CD4-positive, alpha-beta T cell (primary cell): ENCODE data around the gene DVL1. TPM values are rescaled to one million over a fixed set of nuclear protein-coding genes. Genes with fewer than 3 reads are reported as not detected.

ENCODE experiments used
- ATAC-seq: fragments of 200-7000 bp; cut with Tn5 transposase; one replicate; pipeline ENCODE4 v1.10.0; 2022; ENCODE audit warnings: mild to moderate bottlenecking; ENCODE audit not compliant: poor library complexity
- CTCF ChIA-PET: fragments of 350-600 bp; sonication (Branson Sonifier 250); formaldehyde crosslinking; loops from one replicate; lab custom pipeline; 2021; ENCODE audit warnings: antibody characterized with exemption, inconsistent platforms; lab: Charles Lee
- POLR2A ChIA-PET: fragments of 350-600 bp; sonication (Branson Sonifier 250); formaldehyde crosslinking; loops from one replicate; lab custom pipeline; 2021; ENCODE audit warnings: antibody characterized with exemption, inconsistent platforms; lab: Charles Lee
- DNase-seq, 14 experiments: peaks; one replicate each; pipeline ENCODE4 v3.0.0-alpha.2; 2013 to 2020; ENCODE audit warnings: mixed read lengths in 2 of 14
- H3K27ac ChIP-seq, 2 donors: one replicate each; pipeline versions ENCODE4 v1.5.1 to v1.7.0; 2013; ENCODE audit warnings: low read length in 2 of 2, low read depth in 1 of 2, mild to moderate bottlenecking in 1 of 2
- H3K27me3 ChIP-seq, 2 experiments: 1 replicate in 1 of 2; 2 replicates in 1 of 2; pipeline versions ENCODE4 v1.6.1 to v1.7.0; 2013; ENCODE audit warnings: low read length in 2 of 2, control low read depth in 1 of 2, mild to moderate bottlenecking in 1 of 2, moderate library complexity in 1 of 2; ENCODE audit not compliant: insufficient read depth in 2 of 2, control insufficient read depth in 1 of 2
- H3K36me3 ChIP-seq: one replicate; pipeline ENCODE4 v1.6.1; 2013; ENCODE audit warnings: low read length, control low read depth; ENCODE audit not compliant: insufficient read depth
- H3K4me1 ChIP-seq: one replicate; pipeline ENCODE4 v1.6.1; 2013; ENCODE audit warnings: low read length, control low read depth; ENCODE audit not compliant: insufficient read depth
- H3K4me3 ChIP-seq: one replicate; pipeline ENCODE4 v1.5.1; 2013; ENCODE audit warnings: mild to moderate bottlenecking, low read length, moderate library complexity
- H3K9me3 ChIP-seq, 2 experiments: 1 replicate in 1 of 2; 2 replicates in 1 of 2; pipeline versions ENCODE4 v1.6.1 to v1.7.0; 2013; ENCODE audit warnings: low read length in 2 of 2, mild to moderate bottlenecking in 2 of 2, control low read depth in 1 of 2, moderate library complexity in 1 of 2; ENCODE audit not compliant: control insufficient read depth in 1 of 2, insufficient read depth in 1 of 2
- H3K27ac Mint-ChIP-seq: one replicate; pipeline ENCODE4 v1.8.0; 2020; ENCODE audit warnings: mixed read lengths
- H3K27me3 Mint-ChIP-seq: one replicate; pipeline ENCODE4 v1.8.0; 2021; ENCODE audit warnings: mixed read lengths
- H3K36me3 Mint-ChIP-seq: one replicate; pipeline ENCODE4 v1.8.0; 2021; ENCODE audit warnings: low read depth, mixed read lengths
- H3K4me1 Mint-ChIP-seq: one replicate; pipeline ENCODE4 v1.8.0; 2021; ENCODE audit warnings: low read depth, mixed read lengths
- H3K4me3 Mint-ChIP-seq: one replicate; pipeline ENCODE4 v1.8.0; 2020; ENCODE audit warnings: mild to moderate bottlenecking, mixed read lengths
- H3K9me3 Mint-ChIP-seq: one replicate; pipeline ENCODE4 v1.8.0; 2020; ENCODE audit warnings: mixed read lengths
- intact Hi-C, 2 experiments: fragments of 100-400 bp; cut with DNase I in 1 of 2; cut with micrococcal nuclease in 1 of 2; formaldehyde crosslinking; loops; one replicate each; pipeline versions ENCODE4 v1.15.1 to v1.9.0; 2023 to 2025; cut with DNase I, micrococcal nuclease
- total RNA-seq, 174 experiments: library from RNA in 2 of 174; stranded (reverse) in 2 of 174; gene quantifications; one replicate each; pipeline ENCODE4 v1.2.3 and lab custom pipeline; 2021 to 2026
- TF ChIP-seq, protein P1 (sequence below): fragments of 200-600 bp; IDR thresholded peaks from one replicate; pipeline ENCODE4 v1.8.0; 2022; ENCODE audit warnings: antibody characterized with exemption, mild to moderate bottlenecking

DVL1 gene
- total RNA-seq, 2 experiments from 2014 or later: 44.9 to 45.5 TPM

DNA sequence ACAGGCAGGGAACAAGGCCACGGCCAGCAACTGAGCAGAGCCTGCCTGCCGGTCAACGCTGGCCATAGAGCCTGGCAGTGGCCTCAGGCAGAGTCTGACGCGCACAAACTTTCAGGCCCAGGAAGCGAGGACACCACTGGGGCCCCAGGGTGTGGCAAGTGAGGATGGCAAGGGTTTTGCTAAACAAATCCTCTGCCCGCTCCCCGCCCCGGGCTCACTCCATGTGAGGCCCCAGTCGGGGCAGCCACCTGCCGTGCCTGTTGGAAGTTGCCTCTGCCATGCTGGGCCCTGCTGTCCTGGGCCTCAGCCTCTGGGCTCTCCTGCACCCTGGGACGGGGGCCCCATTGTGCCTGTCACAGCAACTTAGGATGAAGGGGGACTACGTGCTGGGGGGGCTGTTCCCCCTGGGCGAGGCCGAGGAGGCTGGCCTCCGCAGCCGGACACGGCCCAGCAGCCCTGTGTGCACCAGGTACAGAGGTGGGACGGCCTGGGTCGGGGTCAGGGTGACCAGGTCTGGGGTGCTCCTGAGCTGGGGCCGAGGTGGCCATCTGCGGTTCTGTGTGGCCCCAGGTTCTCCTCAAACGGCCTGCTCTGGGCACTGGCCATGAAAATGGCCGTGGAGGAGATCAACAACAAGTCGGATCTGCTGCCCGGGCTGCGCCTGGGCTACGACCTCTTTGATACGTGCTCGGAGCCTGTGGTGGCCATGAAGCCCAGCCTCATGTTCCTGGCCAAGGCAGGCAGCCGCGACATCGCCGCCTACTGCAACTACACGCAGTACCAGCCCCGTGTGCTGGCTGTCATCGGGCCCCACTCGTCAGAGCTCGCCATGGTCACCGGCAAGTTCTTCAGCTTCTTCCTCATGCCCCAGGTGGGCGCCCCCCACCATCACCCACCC lies 17.9 kb downstream of the DVL1 start, which contains the start of gene TAS1R3:
TAS1R3 (plus strand) TSS at position 213 of the 898 bp plus-strand sequence; CDS start at position 279, 66 bp downstream.
- no peak for ATAC-seq
- TF ChIP-seq, protein P1, sequence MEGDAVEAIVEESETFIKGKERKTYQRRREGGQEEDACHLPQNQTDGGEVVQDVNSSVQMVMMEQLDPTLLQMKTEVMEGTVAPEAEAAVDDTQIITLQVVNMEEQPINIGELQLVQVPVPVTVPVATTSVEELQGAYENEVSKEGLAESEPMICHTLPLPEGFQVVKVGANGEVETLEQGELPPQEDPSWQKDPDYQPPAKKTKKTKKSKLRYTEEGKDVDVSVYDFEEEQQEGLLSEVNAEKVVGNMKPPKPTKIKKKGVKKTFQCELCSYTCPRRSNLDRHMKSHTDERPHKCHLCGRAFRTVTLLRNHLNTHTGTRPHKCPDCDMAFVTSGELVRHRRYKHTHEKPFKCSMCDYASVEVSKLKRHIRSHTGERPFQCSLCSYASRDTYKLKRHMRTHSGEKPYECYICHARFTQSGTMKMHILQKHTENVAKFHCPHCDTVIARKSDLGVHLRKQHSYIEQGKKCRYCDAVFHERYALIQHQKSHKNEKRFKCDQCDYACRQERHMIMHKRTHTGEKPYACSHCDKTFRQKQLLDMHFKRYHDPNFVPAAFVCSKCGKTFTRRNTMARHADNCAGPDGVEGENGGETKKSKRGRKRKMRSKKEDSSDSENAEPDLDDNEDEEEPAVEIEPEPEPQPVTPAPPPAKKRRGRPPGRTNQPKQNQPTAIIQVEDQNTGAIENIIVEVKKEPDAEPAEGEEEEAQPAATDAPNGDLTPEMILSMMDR: no peak
- intact Hi-C loops: no loop called here

DNA sequence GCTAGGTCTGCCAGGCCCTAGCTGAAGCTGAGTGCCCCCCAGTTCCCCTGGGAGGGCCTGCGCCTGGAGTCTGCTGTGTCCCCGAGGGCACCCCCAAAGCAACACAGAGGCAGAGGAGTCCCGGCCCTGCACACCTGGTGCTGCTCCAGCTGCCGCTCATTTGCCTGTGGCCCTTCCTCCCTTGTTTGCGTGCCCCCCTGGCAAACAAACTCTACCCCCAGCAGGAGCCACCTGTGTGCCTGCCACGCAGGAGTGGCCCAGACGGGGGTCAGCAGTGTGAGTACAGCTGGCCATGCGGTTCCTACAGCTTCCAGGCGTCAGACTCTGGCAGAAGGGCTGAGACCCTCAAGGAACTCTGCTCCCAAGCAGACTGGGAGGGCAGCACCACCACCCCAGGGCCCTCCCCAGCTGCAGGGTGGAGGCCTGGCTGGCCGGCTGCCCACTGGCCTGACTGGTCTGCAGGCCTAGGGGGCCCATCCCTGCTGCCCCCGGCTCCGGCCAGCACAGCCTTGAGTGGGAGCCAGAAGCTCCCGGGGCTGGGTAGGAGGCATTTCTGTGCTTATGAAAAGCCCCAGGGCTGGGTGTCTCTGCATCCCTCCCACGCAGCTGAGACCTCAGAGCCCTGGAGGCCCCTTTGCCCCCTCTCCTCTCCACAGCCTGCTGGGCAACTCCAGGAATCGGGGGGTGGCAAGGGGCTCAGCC lies 18.7 kb downstream of the DVL1 start:
- no peaks in the 10 kb centered on the region for H3K9me3 Mint-ChIP-seq
- no peak overlapping the region for H3K4me3 Mint-ChIP-seq
- ChIA-PET POLR2A (no interaction called here), CTCF (no interaction called here)
- intact Hi-C loops: no loop called here
- H3K36me3 ChIP-seq: peaks cover 14% of the 10 kb centered on the region
- no peak overlapping the region for H3K27ac ChIP-seq
- DNase-seq: no peak
- H3K4me1 ChIP-seq: peaks cover 20% of the 10 kb centered on the region
- TF ChIP-seq, protein P1: no peak
- no peak for ATAC-seq
- H3K4me3 ChIP-seq: no peak overlapping the region
- peaks cover 0 to 5% of the 10 kb centered on the region in 2 experiments for H3K9me3 ChIP-seq
- H3K27ac Mint-ChIP-seq: no peak overlapping the region
- peaks cover 6% of the 10 kb centered on the region for H3K36me3 Mint-ChIP-seq
- H3K27me3 ChIP-seq: no peaks in the 10 kb centered on the region
- no peaks in the 10 kb centered on the region for H3K27me3 Mint-ChIP-seq
- peaks cover 9% of the 10 kb centered on the region for H3K4me1 Mint-ChIP-seq

More for the DNA sequence above, 17.9 kb downstream of the DVL1 start, which contains the start of gene TAS1R3:
- Mint-ChIP-seq H3K27ac (no peak within 1 kb of the TSS), H3K27me3 (no peaks in the 10 kb centered on the region), H3K36me3 (peaks cover under 1% of the 10 kb centered on the region), H3K4me3 (no peak within 1 kb of the TSS), H3K4me1 (peaks cover 1% of the 10 kb centered on the region), H3K9me3 (no peaks in the 10 kb centered on the region)
- ChIA-PET POLR2A (no interaction called here), CTCF (interaction anchor here (0.6 kb wide), 1 partner anchor 308 kb away, joined by 3 read pairs; no protein-coding TSS in a partner anchor)
- peaks cover 14% of the 10 kb centered on the region for H3K36me3 ChIP-seq
- H3K27me3 ChIP-seq: no peaks in the 10 kb centered on the region
- no peak for DNase-seq
- peaks cover 0 to 5% of the 10 kb centered on the region in 2 experiments for H3K9me3 ChIP-seq
- no peak within 1 kb of the TSS for H3K4me3 ChIP-seq
- peaks cover 12% of the 10 kb centered on the region for H3K4me1 ChIP-seq
- no peak within 1 kb of the TSS for H3K27ac ChIP-seq

DNA sequence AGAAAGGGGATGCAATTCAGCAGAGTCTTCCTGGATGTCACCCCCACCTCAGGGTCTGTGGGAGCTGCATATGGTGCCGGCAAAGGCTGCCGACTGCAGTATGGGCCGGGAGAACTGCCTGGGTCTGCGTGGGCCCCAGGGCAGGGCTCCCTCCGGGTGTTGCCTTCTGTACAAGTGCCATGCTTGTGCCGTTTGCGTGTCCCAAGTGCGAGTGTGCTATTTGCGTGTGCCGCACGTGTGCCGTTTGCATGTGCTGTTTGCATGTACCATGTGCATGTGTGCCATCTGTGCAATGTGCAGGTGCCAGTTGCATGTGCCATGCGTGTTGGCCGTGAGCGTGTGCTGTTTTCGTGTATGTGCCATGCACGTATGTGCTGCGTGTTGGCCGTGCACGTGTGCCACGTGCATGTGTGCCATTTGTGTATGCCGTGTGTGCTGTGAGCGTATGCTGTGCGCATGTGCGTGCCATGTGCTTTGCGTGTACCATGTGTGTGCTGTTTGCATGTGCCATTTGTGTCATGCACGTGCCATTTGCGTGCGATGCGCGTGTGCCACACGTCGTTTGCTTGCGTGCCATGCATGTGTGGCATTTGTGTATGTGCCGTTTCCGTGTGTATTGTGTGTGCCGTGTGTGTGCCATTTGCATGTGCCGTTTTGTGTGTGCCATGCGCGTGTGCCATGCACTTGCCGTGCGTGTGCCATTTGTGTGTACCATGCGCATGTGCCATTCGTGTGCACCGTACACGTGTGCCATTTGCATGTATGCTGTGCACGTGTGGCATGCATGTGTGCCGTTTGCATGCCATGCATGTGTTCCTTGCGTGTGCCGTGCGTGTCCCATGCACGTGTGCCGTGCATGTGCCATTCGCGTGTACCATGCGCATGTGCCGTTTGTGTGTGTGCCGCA lies 19.7 kb downstream of the DVL1 start:
- POLR2A ChIA-PET: no interaction called here
- H3K27ac Mint-ChIP-seq: no peak overlapping the region
- TF ChIP-seq, protein P1: no peak

More for the DNA sequence above, 19.7 kb downstream of the DVL1 start:
- Histone ChIP-seq H3K27me3 (no peaks in the 10 kb centered on the region), H3K9me3 (peaks cover 0 to 5% of the 10 kb centered on the region in 2 experiments), H3K36me3 (peaks cover 14% of the 10 kb centered on the region), H3K4me3 (no peak overlapping the region), H3K27ac (no peak overlapping the region), H3K4me1 (peaks cover 27% of the 10 kb centered on the region)
- Mint-ChIP-seq H3K27me3 (no peaks in the 10 kb centered on the region), H3K4me3 (no peak overlapping the region), H3K4me1 (peaks cover 14% of the 10 kb centered on the region), H3K9me3 (no peaks in the 10 kb centered on the region), H3K36me3 (peaks cover 6% of the 10 kb centered on the region)
- intact Hi-C loops: no loop called here
- CTCF ChIA-PET: no interaction called here
- ATAC-seq (no peak), DNase-seq (no peak)
